ENCODE data around the gene SLC5A10. TPM values are rescaled to one million over a fixed set of nuclear protein-coding genes. Genes with fewer than 3 reads are reported as not detected.

Gene SLC5A10
- total RNA-seq, 1 experiment from 2014 or later, result not detected

Other genes with a start within 250 kb of the SLC5A10 start
- not detected in 2 replicates for gene FBXW10, start 208.1 kb upstream of the SLC5A10 start, total RNA-seq (2021)
- 18.7 and 20.5 TPM in 2 replicates for gene TVP23B, start 171.0 kb upstream of the SLC5A10 start, total RNA-seq (2021)
- gene PRPSAP2, start 94.0 kb upstream of the SLC5A10 start, total RNA-seq (2021), result 58.0 and 59.7 TPM in 2 replicates
- gene FAM83G, start 52.6 kb downstream of the SLC5A10 start, total RNA-seq (2021), result 38.7 and 40.5 TPM in 2 replicates
- 0.55 TPM in 2 replicates for gene GRAP, start 94.8 kb downstream of the SLC5A10 start, total RNA-seq (2021)
- gene GRAPL, start 175.4 kb downstream of the SLC5A10 start, total RNA-seq (2021), result 0.55 TPM in 1 of 2 replicates, not detected in the other